Mammary epithelial cell (primary cell): ENCODE results near the gene PDE12.

Source experiments
- EZH2 ChIP-seq: IDR thresholded peaks from 2 replicates; pipeline ENCODE4 v1.6.1; 2012; ENCODE audit warnings: low read length, inconsistent platforms, borderline replicate concordance
- TF ChIP-seq, protein P1 (sequence below), 2 donors: IDR thresholded peaks in 1 of 2; conservative IDR thresholded peaks in 1 of 2; 2 replicates each; pipeline ENCODE4 v1.5.1; 2011 to 2012; ENCODE audit warnings: inconsistent platforms in 2 of 2, low read length in 2 of 2, mild to moderate bottlenecking in 2 of 2, control low read depth in 1 of 2, low read depth in 1 of 2; ENCODE audit not compliant: insufficient read depth in 1 of 2; ENCODE audit errors: extremely low read depth in 1 of 2

DNA sequence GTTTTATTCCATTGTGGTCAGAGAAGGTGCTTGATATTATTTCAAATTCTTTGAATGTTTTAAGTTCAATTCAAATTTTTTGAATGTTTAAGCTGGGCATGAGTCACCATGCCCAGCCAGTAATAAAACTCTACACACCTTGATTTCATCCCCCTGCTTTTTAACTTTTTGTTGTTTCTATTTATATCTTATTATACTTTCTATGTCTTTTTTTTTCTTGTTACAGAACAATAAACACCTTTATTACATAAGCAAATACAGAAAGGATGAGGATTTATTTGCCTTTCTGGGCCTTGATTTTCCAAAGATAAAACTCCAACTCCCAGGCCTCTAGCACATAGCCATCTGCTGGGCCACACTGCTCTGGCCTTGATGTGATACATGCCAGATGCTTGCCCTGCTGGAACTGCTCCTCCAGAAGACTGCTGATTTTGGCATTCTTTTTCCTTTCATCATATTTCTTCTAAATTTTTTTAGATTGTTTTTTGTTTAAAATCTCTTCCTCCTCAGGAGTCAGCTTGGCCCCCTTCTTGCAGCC lies 25.9 kb upstream of the PDE12 start:
- TF ChIP-seq, protein P1, sequence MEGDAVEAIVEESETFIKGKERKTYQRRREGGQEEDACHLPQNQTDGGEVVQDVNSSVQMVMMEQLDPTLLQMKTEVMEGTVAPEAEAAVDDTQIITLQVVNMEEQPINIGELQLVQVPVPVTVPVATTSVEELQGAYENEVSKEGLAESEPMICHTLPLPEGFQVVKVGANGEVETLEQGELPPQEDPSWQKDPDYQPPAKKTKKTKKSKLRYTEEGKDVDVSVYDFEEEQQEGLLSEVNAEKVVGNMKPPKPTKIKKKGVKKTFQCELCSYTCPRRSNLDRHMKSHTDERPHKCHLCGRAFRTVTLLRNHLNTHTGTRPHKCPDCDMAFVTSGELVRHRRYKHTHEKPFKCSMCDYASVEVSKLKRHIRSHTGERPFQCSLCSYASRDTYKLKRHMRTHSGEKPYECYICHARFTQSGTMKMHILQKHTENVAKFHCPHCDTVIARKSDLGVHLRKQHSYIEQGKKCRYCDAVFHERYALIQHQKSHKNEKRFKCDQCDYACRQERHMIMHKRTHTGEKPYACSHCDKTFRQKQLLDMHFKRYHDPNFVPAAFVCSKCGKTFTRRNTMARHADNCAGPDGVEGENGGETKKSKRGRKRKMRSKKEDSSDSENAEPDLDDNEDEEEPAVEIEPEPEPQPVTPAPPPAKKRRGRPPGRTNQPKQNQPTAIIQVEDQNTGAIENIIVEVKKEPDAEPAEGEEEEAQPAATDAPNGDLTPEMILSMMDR (conservative IDR thresholded peaks at IDR 0.05 in 1 of 2, IDR thresholded peaks at IDR 0.05 in 1 of 2; ENCODE audit: extremely low read depth in 1 of 2, insufficient read depth in 1 of 2, low read depth in 1 of 2, low read length in 2 of 2), result no peak
- TF ChIP-seq EZH2, result no peak
